GM12872 (cell line): ENCODE results near the gene DHRS2.

Experiments
- TF ChIP-seq, protein P1 (sequence below): IDR thresholded peaks from 3 replicates; pipeline ENCODE4 v1.5.1; 2011; ENCODE audit warnings: low read depth, mild to moderate bottlenecking, low read length, moderate library complexity; ENCODE audit not compliant: insufficient read depth

DHRS2 gene

DNA sequence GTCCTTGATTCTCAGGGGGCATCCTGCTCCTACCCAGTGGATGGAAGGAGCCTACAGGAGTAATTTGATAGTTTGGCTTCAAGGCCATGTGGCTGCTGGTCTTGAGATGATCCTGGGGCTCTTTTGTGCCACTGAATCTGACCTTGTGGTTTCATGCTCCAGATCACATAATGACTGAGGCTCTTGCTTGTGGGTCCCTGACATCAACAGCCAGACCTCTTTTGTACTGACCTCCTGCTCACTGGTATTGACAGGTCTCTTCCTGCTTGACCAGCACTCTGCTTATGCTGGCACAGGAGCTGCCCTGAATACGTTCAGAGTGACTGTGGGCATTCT, 34.4 kb upstream of the DHRS2 start:
- TF ChIP-seq, protein P1, sequence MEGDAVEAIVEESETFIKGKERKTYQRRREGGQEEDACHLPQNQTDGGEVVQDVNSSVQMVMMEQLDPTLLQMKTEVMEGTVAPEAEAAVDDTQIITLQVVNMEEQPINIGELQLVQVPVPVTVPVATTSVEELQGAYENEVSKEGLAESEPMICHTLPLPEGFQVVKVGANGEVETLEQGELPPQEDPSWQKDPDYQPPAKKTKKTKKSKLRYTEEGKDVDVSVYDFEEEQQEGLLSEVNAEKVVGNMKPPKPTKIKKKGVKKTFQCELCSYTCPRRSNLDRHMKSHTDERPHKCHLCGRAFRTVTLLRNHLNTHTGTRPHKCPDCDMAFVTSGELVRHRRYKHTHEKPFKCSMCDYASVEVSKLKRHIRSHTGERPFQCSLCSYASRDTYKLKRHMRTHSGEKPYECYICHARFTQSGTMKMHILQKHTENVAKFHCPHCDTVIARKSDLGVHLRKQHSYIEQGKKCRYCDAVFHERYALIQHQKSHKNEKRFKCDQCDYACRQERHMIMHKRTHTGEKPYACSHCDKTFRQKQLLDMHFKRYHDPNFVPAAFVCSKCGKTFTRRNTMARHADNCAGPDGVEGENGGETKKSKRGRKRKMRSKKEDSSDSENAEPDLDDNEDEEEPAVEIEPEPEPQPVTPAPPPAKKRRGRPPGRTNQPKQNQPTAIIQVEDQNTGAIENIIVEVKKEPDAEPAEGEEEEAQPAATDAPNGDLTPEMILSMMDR, result no peak

DNA sequence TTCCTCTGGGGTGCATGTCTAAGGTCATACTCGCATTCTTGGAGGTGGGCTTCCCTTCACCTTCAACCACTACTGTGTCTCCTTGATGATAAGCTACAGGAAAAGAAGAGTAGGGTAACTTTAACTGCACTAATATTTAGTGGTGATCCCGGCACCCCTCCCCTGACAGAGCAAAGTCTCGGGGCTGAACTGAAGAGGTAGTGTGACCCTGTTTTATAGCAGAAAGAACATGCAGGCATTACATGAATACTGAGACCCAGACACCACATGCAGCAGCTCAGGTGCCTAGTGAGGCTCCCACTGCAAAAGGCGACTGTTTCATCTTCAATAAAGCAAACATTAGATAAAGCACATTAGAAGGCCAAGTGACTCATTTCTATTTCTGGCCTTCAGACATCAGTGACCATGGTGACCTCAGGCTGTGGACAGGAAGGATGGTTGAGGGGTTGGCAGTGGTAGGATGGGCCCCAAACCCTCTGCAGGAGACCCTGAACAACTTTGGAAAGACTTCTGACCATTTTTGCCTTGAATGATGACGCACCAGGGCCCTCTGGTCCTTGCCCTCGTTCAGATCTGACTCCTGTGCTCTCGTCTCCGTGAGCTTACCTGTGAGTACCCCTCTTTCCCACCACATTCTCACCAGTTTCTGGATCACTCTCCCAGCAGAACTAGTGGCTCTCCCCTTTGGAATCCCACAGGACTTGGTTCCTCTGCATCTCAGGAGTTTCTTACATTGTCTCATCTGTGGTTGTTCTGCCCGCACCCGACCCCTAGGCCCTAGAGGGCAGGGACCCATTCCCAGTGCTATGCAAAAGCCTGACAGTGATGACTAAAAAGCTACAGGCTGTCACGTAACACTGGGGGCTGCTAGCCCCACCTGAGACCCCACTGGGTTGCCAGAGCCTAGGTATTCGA, 33.7 kb upstream of the DHRS2 start:
- TF ChIP-seq, protein P1, result no peak

DNA sequence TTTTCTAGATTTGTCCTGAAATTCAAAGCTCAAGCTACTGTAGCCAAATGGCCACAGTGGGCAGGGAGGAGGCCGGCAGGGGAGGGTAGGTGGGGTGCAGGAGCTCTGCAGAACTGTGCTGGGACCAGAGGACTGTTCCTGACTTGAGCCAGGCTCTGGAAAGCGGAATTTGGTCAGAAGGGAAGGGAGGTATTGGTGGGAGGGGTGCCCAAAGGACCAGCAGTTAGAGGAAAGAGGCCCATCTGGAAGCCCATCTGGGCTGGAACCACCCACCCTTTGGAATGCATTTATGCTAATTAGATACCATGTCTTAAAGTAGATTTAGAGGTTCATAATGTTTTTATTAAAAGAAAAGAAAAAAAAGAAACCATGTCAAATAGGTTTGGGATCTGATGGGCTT, 33.1 kb upstream of the DHRS2 start:
- TF ChIP-seq, protein P1, result no peak

DNA sequence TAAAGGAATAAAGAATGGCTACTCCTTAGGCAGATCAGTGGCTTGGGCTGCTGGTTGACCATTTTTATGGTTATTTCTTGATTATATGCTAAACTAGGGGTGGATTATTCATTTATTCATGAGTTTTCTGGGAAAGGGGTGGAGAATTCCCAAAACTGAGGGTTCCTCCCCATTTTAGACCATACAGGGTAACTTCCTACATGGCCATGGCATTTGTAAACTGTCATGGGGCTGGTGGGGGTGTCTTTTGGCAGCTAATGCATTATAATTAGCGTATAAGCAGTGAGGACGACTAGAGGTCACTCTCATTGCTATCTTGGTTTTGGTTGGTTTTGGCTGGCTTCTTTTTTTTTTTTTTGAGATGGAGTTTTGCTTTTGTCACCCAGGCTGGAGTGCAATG, 32.0 kb upstream of the DHRS2 start:
- TF ChIP-seq, protein P1, result no peak

DNA sequence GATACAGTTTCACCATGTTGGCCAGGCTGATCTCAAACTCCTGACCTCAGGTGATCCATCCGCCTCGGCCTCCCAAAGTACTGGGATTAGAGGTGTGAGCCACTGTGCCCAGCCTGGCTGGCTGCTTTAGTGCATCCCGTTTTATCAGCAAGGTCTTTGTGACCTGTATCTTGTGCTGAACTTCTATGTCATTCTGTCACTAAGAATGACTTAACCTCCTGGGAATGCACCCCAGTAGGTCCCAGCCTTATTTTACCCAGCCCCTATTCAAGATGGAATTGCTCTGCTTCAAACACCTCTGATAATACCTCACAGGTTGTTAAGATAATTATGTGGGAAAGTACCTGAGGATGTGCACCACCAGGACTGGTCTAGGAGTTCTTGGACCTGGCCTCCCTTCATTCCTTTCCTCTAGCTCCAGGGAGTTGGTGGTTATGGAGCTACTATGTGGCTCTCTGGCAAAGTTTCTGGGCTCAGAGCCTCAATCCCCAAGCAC, 31.4 kb upstream of the DHRS2 start:
- TF ChIP-seq, protein P1, result no peak

DNA sequence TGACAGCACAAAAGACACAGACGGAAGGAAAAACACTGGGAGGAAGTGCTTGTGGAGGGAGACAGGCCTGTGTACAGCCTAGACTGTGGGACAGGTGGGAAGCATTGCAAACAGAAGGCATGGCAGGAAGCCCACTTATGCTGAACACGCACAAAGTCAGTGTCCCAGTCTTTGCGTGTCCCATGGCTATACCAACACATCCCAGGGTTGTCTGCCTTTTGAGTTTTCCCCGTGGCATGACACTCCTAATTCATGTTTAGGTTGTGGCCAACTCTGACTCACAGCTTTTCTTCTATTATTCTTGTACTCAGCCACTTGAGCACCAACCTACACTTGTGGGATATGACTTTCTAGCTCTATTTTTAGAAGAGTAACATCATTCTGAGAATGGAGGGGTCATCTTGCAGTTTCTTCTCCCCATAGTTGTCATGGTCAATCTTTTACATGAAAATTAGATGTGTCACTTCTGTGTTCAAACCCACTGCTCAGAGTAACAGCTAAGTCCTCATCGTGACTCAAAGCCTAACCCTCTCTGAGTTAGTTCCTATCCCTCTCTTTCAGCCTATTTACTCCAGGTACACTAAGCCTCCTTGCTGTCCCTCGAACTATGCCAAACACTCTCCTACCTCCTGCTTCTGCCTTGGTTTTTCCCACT, 30.1 kb upstream of the DHRS2 start:
- TF ChIP-seq, protein P1, result no peak

DNA sequence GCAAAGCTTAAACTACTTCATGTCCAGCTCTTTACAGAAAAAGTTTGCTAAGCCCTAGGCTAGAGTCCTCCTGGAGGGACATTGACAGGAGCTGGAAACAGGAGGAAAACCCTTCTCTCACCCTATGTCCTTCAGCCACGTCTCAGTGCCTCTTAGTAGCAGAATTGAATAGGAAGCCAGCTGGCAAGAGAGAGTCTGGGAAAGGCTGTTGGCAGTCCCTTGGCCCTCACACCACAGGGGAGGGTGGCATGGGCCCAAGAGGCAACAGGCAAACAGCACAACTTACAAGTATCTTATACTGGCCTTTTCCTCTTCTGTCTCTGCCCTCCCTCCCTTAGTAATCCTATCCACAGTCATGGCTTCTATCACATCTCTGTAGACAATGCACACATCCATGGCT, 27.7 kb upstream of the DHRS2 start:
- TF ChIP-seq, protein P1, result no peak
